Thoracic aorta (tissue), 2 donors: ENCODE measurements around the gene ANTXR2. TPM values are rescaled to one million over a fixed set of nuclear protein-coding genes. Genes with fewer than 3 reads are reported as not detected.

Experiments used
- ATAC-seq: fragments of 150-250 bp; one replicate; pipeline ENCODE4 v1.8.0; 2017; ENCODE audit warnings: low read depth; ENCODE audit not compliant: insufficient number of reproducible peaks, low FRiP score
- DNase-seq: peaks from one replicate; pipeline ENCODE4 v3.0.0-alpha.2; 2020; ENCODE audit warnings: low spot score
- H3K27ac ChIP-seq, 2 donors: fragments of 200-600 bp; sonication (generic); 1 replicate in 1 of 2; 2 replicates in 1 of 2; pipeline ENCODE4 v1.5.1; 2016; ENCODE audit warnings: mild to moderate bottlenecking in 2 of 2, moderate library complexity in 2 of 2
- H3K27me3 ChIP-seq: fragments of 200-600 bp; sonication (generic); replicated peaks from 2 replicates; pipeline ENCODE4 v1.6.0; 2016; ENCODE audit warnings: mild to moderate bottlenecking; ENCODE audit not compliant: insufficient read depth
- H3K36me3 ChIP-seq: fragments of 200-600 bp; sonication (generic); one replicate; pipeline ENCODE4 v1.5.1; 2016
- H3K4me1 ChIP-seq, 2 donors: fragments of 200-600 bp; sonication (generic); 1 replicate in 1 of 2; 2 replicates in 1 of 2; pipeline versions ENCODE4 v1.5.1 to v1.6.0; 2016; ENCODE audit warnings: low read depth in 2 of 2, mild to moderate bottlenecking in 1 of 2; ENCODE audit not compliant: control insufficient read depth in 1 of 2
- H3K4me3 ChIP-seq: fragments of 200-600 bp; sonication (generic); 2 replicates; pipeline ENCODE4 v1.5.1; 2016; ENCODE audit warnings: mild to moderate bottlenecking
- H3K9me3 ChIP-seq: fragments of 200-600 bp; sonication (generic); 2 replicates; pipeline ENCODE4 v1.5.1; 2016
- total RNA-seq, 2 donors: library from RNA; depleted of rRNA; stranded (reverse); fragments of >200 nt; gene quantifications; one replicate each; pipeline versions ENCODE4 v1.1.0 to v1.2.3, GENCODE V29; 2016
- TF ChIP-seq, protein P1 (sequence below): fragments of 200-600 bp; sonication (generic); IDR thresholded peaks from one replicate; pipeline ENCODE4 v1.5.1; 2019; ENCODE audit warnings: antibody characterized with exemption

Gene ANTXR2
- total RNA-seq, 2 donors from 2014 or later, result 48.3 to 63.8 TPM

DNA sequence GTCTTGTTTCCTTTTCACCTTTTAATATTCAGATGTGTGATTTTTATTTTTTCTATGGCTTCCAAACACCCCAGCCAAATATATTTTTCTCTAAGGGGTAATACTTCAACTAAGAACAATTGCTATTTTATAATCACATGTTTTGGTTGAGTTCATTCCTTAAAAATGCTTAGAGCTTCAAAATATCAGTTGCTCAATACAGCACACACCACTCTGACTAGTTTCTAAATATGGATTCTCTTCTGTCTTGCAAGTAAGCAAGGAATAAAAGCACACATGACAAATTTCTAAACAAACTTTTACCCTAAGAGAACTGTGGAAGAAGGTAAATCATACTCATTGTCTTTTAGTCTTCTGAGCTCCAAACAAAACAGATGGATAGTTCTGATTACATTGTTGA is 27.2 kb downstream of the ANTXR2 start:
- Histone ChIP-seq H3K9me3 (no peaks in the 10 kb centered on the region), H3K4me1 (peaks cover 5 to 28% of the 10 kb centered on the region in 2 donors), H3K4me3 (no peak overlapping the region), H3K27me3 (no peaks in the 10 kb centered on the region), H3K36me3 (no peaks in the 10 kb centered on the region), H3K27ac (no peak overlapping the region)
- no peak for ATAC-seq
- DNase-seq, result no peak
- TF ChIP-seq, protein P1, sequence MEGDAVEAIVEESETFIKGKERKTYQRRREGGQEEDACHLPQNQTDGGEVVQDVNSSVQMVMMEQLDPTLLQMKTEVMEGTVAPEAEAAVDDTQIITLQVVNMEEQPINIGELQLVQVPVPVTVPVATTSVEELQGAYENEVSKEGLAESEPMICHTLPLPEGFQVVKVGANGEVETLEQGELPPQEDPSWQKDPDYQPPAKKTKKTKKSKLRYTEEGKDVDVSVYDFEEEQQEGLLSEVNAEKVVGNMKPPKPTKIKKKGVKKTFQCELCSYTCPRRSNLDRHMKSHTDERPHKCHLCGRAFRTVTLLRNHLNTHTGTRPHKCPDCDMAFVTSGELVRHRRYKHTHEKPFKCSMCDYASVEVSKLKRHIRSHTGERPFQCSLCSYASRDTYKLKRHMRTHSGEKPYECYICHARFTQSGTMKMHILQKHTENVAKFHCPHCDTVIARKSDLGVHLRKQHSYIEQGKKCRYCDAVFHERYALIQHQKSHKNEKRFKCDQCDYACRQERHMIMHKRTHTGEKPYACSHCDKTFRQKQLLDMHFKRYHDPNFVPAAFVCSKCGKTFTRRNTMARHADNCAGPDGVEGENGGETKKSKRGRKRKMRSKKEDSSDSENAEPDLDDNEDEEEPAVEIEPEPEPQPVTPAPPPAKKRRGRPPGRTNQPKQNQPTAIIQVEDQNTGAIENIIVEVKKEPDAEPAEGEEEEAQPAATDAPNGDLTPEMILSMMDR, result no peak

DNA sequence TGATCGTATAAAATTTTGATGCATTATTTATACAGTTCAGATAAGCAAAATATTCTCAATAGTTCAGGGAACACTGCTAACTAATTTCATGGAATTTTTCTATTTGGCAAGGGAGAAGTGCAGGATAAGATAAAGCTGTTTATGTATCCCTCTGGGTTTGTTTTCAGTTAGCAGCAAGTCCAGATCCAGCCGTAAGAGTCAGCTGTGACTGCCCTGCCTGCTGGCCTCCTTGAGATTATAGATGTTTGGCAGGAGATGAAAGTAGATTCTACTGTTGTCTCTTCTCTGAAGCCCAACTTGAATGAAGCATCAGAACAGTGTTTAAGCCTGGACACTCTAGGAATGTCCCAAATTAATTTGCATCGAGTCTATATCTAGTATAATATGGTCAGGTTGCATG is 29.5 kb downstream of the ANTXR2 start:
- ATAC-seq, result no peak
- no peak for DNase-seq
- no peaks in the 10 kb centered on the region for H3K27me3 ChIP-seq
- H3K4me3 ChIP-seq, result no peak overlapping the region
- peaks cover 5 to 18% of the 10 kb centered on the region in 2 donors for H3K4me1 ChIP-seq
- H3K9me3 ChIP-seq, result no peaks in the 10 kb centered on the region
- TF ChIP-seq, protein P1, result no peak
- H3K36me3 ChIP-seq, result no peaks in the 10 kb centered on the region
- H3K27ac ChIP-seq, result no peak overlapping the region

DNA sequence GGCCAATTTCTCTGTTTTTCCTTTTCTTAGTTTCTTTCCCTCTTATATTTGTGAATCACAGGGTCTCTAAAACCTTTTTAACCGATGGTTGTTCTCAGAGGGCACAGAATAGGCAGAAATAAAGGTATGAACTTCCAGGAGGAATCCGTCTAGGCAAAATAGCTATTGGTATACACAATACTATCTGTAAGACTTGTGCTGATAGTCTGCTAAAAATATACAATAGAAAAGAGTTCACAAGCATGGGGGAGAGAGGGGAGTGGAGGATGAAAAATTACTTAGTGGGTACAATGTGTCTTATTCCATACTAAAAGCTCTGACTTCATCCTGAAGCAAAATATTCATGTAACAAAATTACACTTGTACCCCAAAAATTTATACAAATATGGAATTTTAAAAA is 30.2 kb downstream of the ANTXR2 start:
- no peaks in the 10 kb centered on the region for H3K36me3 ChIP-seq
- TF ChIP-seq, protein P1, result no peak
- ATAC-seq (no peak), DNase-seq (no peak)
- no peak overlapping the region for H3K4me3 ChIP-seq
- peaks cover 5 to 18% of the 10 kb centered on the region in 2 donors for H3K4me1 ChIP-seq
- H3K9me3 ChIP-seq, result no peaks in the 10 kb centered on the region
- H3K27me3 ChIP-seq, result no peaks in the 10 kb centered on the region
- H3K27ac ChIP-seq, result no peak overlapping the region

DNA sequence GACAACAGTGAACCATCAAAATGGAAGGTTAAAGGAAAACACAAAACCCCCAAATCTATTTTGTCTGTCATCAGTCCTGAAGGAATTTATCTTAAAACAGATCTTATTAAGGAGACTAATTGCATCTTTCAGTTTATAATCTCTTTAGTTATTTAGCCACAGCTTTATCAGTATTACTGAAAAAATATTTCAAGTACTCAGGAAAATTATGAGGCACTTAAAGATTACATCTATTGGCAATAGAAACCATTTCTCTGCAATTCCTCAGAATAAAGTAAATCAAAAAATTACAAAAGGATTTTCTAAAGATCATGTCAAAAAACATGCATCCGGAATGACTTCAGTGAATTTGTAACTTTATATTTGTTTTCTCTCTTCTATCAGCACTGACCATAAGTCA is 35.2 kb downstream of the ANTXR2 start:
- H3K27me3 ChIP-seq, result no peaks in the 10 kb centered on the region
- no peak overlapping the region for H3K27ac ChIP-seq
- no peaks in the 10 kb centered on the region for H3K36me3 ChIP-seq
- ATAC-seq (no peak), DNase-seq (no peak)
- no peak overlapping the region for H3K4me3 ChIP-seq
- peaks cover 0 to 10% of the 10 kb centered on the region in 2 donors for H3K4me1 ChIP-seq
- no peaks in the 10 kb centered on the region for H3K9me3 ChIP-seq
- TF ChIP-seq, protein P1, result no peak

DNA sequence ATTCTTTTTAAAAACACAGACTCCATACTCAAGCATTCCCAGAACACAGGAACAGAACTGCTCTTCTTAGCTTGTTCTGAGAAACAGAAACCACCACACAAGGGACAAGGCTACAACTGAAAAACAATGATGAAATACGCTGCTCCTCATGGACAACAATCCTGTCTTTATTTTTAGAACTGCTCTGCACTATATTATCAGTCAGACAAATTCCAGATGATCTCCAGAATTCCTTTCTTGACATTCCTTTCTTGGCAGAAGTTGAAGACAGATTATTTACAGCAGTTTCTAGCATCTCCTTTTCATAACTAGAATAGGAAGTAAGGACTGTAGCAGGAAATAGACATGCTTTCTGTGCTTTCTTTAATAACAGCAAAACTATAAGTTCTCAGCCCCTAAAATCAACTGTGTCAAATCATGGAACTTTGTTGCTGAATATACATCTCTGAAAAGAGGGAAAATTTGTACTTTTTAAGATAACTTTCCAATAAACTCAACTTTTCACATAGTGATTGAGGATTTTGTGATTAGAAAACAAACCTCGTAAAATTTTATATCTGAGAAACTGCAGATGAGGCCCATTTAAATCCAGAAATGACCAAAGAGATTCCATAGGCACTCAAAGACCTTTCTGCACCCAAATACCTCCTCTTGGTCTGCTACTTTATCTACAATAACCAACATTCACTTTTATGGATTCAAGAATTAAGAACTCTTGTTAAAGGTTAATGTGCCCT is 35.9 kb downstream of the ANTXR2 start:
- no peak for DNase-seq
- Histone ChIP-seq H3K27me3 (no peaks in the 10 kb centered on the region), H3K4me3 (peak overlapping the region; percentile 12), H3K4me1 (peaks cover 0 to 10% of the 10 kb centered on the region in 2 donors), H3K27ac (peak overlapping the region; percentile 9 to 24), H3K9me3 (no peaks in the 10 kb centered on the region), H3K36me3 (no peaks in the 10 kb centered on the region)
- TF ChIP-seq, protein P1, result no peak
- ATAC-seq, result no peak
